Measurements from ENCODE around the gene TP73.

The TP73 gene

DNA sequence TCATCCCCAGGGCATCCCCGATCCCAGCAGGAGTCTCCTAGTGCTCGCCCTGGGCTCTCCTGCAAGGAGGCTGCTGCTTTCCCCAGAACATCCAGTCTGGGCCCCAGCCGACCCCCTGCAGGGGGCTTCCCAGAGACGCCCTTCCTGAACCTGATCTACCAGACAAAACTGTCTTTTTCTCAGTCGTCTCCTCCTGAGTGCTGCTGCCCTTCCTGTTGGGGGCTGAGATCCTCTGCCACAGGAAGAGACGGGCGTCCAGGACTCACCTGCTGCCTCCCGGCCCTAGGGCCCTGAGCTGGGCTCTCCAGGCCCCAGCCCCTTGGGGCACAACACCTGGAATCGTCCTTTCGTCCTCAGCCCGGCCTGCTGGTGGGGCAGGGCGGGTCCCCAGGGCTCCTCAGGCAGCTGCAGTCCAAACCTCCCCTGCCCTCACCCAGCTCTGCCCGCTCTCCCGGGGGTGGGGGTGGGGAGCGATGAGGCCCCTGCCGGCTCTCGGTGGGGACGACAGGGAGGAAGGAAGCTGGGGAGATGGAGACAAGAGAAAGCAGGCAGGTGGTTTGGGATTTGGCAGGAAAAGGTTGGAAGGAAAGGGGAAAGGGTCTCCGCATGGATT lies 36.9 kb downstream of the TP73 start:
- DNase-seq (ENCODE audit: low read depth), result no peak

- DNase-seq (ENCODE audit: low read depth), result no peak
Measured at GRCh38 chr1:3690282-3691065, 38.2 kb downstream of the TP73 start.

- no peak for DNase-seq (ENCODE audit: low read depth)
Measured at GRCh38 chr1:3691421-3692204, 39.3 kb downstream of the TP73 start.

- no peak for DNase-seq (ENCODE audit: low read depth)
Measured at GRCh38 chr1:3692598-3692997, 40.3 kb downstream of the TP73 start.

- no peak for DNase-seq (ENCODE audit: low read depth)
Measured at GRCh38 chr1:3693321-3693720, 41.0 kb downstream of the TP73 start.

- peak; percentile 11 for DNase-seq (ENCODE audit: low read depth)
Measured at GRCh38 chr1:3695326-3696217, 43.3 kb downstream of the TP73 start.

DNA sequence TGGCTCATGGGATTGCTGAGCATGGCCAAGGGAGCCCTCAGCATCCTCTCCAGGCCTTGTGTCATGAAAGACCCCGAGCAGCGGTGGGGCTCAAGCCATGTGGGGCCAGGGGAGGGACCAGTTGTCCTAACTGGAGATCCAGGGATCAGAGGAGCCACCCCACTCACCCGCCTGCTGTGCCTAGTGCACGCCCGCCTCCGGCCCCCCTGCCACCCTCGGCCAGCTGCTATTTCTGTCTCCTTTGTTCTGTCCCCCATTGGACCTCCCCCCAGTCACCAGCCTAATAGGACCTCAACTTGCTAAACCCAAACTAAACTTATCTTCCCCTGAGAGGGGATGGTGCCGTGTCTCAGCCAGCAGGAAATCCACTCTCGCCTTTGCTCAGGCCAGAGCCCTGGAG lies 44.4 kb downstream of the TP73 start:
- DNase-seq (ENCODE audit: low read depth), result no peak

DNA sequence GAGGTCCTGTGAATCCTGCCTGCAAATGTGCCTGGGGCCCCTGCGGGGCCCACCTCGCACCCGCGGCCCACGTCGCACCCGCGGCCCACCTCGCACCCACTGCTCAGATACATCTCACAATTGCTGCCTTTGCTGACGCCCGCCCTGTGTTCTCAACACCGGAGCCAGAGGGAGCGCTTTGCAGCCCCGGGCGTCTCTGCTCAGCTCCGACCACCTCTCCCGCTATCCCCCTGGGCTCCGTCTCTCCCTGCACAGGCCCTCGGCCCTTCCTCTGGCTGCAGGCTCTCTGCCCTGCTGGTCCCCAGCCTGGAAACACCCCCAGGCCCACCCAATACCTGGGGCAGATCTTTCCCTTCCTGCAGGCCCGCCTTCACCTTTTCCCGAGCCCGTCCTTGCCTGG lies 44.8 kb downstream of the TP73 start:
- no peak for DNase-seq (ENCODE audit: low read depth)

GRCh38 chr1:3697810-3698209 lies 45.5 kb downstream of the TP73 start:
- no peak for DNase-seq (ENCODE audit: low read depth)

DNA sequence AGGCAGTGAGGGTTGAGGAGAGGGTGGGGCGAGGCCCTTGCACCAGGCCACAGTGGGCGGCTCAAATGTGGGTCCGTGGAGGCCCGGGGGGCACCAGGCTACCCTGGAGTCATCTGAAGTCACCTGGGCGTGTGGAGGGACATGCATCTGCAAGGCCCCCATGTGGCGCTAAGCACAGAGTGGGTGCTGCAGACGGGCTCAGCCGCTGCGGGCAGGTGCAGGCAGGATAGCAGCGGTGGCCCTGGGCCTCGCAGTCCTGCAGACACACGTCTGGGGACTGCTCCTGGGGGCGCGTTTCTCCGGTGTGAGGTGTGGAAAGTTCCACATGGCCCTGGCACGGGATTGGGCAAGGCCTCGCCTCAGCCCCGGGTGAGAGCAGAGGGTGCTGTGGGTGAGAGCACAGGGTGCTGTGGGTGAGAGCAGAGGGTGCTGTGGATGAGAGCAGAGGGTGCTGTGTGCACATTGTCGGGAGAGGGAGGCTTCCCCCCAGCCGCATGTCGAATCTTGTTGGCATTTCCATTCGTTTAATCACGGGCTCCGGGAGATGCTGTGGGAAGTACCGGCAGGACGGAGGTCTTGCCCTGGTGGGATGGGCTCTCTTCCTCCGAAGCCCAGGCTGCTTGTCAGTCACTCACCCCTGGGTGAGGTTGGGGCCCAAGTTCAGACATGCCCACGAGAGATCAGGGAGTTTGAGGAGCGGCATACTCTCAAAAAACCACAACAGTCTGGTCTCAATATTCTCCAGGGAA lies 46.5 kb downstream of the TP73 start:
- no peak for DNase-seq (ENCODE audit: low read depth)

- DNase-seq (ENCODE audit: low read depth), result no peak
Measured at GRCh38 chr1:3699596-3699995, 47.3 kb downstream of the TP73 start.

GRCh38 chr1:3700631-3701030 lies 48.3 kb downstream of the TP73 start:
- no peak for DNase-seq (ENCODE audit: low read depth)

GRCh38 chr1:3702528-3702927 lies 50.2 kb downstream of the TP73 start:
- no peak for DNase-seq (ENCODE audit: low read depth)

DNA sequence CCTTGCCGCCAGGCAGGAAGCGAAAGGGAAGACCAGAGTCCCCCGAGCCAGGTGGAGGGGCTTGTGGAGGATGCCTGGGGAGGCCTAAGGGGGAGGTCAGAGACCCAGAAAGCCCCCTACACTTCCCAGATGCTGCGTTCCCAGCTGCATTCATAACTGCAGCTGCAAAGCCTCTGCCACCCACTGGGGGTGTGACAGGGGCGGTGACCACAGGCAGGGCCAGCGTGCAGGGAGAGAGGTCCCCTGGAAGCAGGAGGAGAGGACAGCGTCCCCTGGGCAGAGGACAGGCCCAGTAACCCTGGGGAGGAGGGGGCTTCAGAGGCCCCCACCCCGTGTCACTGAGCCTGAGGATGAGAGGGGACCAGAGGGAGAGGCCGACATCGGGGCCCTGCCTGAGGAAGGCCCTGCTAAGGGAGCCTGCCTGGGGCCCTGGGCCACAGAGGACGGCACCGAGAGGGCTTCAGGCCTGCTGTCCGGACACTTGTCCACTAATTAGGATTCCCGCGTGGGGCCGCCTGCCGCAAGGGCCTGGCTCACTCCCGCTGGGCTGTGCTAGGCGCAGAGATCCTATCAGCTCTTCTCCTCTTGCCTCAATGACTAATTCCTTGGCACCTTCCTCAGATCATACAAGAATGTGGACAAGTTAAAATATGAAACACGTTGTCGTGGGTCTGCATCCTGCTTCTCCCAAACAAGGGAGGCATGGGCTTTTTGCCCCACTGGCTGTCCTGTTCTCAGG lies 50.8 kb downstream of the TP73 start:
- DNase-seq (ENCODE audit: low read depth), result peak; percentile 31

DNA sequence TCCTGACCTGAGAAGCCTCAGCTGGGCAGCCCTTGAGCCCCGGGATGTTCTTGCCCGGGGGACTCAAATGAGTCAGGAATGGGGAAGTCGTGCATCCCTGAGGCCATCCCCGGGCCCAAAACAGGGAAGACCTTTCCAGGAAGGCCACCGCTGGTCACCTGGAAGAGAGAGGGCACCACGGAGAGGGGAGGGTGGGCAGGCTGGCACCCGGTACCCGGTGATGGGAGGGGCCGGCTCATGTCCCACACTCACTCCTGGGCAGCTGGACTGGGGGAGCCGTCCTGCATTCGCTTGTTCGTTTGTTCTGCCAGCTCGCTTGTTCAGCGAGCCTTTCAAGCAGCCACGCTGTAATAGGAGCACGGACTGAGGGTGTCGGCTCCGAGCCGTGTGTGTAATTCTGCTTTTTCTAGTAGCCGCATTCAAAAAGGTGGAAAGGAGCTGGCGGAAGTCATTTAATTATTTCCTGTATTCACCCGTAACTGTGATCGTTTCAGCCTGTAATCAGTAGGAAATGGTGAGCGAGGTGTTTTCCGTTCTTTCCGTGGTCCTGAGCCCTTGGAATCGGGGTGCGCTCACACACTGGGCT lies 51.6 kb downstream of the TP73 start:
- no peak for DNase-seq (ENCODE audit: low read depth)

- DNase-seq (ENCODE audit: low read depth), result no peak
Measured at GRCh38 chr1:3705341-3705950, 53.1 kb downstream of the TP73 start.

DNA sequence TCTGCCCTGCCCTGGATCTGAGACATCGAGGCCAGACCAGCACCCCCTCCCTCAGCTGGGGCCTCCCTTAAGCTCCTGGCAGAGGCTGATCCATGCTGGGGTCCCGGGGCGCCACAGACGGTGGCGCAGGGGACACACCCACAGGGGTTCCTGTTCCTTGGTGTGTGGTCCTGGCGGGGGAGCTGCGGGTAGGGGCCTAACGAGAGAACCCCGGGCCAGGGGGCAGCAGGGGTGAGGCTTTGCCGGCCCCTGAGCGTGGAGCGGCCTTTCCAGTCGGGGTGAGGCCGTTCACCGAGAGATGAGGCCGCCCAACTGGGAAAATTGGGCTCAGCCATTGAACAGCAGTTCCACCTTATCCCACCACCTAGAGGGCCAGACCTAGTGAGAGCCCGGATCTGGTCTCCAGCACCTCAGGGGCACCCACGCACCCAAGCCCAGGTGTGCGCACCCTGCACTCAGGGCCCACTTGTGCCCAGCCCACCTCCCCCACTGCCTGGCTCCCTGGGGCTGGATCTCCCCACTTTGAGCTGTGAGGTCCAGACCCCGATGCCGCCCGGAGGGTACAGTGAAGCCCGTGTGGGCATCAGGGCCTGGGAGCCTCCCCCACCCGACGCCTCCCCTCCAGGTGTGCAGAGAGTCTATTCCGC lies 54.5 kb downstream of the TP73 start:
- no peak for DNase-seq (ENCODE audit: low read depth)

DNA sequence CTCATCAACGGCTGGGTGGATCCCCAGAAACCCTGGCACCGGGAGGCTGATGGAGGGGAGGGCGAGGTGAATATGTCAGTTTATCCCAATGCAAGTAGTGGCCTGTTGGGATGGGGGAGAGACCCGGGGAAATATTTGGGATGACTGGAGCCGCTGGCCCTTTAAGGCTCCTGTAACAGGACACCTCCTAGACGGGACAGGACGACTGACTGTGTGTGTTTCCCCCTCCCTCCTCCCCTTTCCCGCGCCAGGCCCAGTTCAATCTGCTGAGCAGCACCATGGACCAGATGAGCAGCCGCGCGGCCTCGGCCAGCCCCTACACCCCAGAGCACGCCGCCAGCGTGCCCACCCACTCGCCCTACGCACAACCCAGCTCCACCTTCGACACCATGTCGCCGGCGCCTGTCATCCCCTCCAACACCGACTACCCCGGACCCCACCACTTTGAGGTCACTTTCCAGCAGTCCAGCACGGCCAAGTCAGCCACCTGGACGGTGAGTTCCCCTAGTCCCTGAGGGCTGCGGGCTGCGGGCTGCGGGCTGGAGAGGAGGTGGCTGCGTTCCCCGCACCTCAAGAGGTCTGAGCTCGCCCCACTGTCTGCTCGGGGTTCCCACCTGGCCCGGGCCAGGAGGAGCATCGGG lies 55.1 kb downstream of the TP73 start:
- no peak for DNase-seq (ENCODE audit: low read depth)

GRCh38 chr1:3707939-3708328 lies 55.6 kb downstream of the TP73 start:
- DNase-seq (ENCODE audit: low read depth), result no peak
